Fibroblast of villous mesenchyme (primary cell): ENCODE measurements around the gene VSNL1. TPM values are rescaled to one million over a fixed set of nuclear protein-coding genes. Genes with fewer than 3 reads are reported as not detected.

Experiments used
- DNase-seq: peaks from one replicate; pipeline ENCODE4 v3.0.0-alpha.2; 2010; ENCODE audit warnings: low read depth
- H3K4me3 ChIP-seq: 2 replicates; pipeline ENCODE4 v1.5.1; 2011; ENCODE audit warnings: low read depth, mild to moderate bottlenecking, low read length
- total RNA-seq: library from RNA; depleted of rRNA; stranded (reverse); fragments of >200 nt; gene quantifications from 2 replicates; pipeline ENCODE4 v1.2.3, GENCODE V29; 2012
- TF ChIP-seq, protein P1 (sequence below): IDR thresholded peaks from 2 replicates; pipeline ENCODE4 v1.5.1; 2012; ENCODE audit warnings: low read depth, mild to moderate bottlenecking, low read length; ENCODE audit not compliant: insufficient read depth

VSNL1 gene
- total RNA-seq, result 0.32 and 0.86 TPM in 2 replicates

DNA sequence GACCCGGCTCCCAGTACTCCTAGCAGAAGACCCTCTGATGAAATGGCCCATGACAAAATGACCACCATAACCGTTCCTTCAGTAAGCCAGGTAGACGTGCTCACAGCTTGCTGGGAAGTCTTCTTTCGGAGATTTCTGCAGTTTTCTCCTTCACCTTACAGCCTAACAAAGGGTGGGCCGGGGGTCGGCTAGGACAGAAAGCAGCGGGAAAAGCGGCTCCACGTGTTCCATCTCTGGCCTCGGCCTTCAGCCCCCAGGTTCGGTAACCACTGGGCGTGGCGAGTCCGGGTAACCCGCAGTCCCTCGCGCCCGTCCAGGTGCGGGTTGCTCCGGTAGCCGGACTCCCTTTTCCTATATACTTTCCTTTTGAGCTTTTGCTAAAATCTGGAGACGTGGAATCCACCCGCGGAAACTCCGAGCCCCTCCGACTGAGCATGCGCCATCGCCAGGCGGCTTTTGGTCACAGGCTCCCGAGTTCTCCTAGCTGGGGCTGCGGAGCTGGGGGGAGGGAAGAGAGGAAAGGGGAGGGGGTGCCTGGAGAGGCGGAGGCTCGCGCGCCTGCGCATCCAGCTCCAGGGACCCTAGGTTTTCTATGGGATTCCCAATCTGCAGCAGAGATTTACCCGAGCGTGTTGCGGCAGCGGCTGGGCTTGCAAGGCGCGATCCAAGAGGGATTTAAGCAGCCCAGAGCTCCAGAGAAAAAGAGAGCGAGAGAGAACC lies at the start of gene VSNL1:
VSNL1 (plus strand) TSS at position 604 of the 720 bp plus-strand sequence. CDS start 51,379 bp downstream, outside the sequence.
- TF ChIP-seq, protein P1, sequence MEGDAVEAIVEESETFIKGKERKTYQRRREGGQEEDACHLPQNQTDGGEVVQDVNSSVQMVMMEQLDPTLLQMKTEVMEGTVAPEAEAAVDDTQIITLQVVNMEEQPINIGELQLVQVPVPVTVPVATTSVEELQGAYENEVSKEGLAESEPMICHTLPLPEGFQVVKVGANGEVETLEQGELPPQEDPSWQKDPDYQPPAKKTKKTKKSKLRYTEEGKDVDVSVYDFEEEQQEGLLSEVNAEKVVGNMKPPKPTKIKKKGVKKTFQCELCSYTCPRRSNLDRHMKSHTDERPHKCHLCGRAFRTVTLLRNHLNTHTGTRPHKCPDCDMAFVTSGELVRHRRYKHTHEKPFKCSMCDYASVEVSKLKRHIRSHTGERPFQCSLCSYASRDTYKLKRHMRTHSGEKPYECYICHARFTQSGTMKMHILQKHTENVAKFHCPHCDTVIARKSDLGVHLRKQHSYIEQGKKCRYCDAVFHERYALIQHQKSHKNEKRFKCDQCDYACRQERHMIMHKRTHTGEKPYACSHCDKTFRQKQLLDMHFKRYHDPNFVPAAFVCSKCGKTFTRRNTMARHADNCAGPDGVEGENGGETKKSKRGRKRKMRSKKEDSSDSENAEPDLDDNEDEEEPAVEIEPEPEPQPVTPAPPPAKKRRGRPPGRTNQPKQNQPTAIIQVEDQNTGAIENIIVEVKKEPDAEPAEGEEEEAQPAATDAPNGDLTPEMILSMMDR, result no peak
- peak; percentile 79 for DNase-seq
- H3K4me3 ChIP-seq, result peak within 1 kb of the TSS; percentile 60

DNA sequence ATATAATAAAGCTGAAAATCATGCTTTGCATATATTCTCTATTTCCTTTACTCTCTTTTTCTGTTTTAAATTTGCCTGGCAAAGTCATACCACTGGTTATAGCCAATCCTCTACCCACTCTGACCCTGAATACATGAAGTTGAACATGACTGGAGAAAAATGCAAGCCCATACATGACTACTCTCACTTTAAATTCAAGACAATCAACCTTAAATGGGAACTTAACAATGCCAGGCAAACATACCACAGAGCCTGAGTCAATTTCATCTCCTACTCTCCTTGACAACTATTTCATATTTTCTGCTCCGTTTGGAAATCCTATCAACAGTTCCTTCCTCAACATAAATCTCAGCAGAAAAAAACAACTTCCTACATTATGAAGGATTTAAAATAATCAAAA lies 44.9 kb upstream of the VSNL1 start:
- no peak overlapping the region for H3K4me3 ChIP-seq
- TF ChIP-seq, protein P1, result no peak
- DNase-seq, result no peak

DNA sequence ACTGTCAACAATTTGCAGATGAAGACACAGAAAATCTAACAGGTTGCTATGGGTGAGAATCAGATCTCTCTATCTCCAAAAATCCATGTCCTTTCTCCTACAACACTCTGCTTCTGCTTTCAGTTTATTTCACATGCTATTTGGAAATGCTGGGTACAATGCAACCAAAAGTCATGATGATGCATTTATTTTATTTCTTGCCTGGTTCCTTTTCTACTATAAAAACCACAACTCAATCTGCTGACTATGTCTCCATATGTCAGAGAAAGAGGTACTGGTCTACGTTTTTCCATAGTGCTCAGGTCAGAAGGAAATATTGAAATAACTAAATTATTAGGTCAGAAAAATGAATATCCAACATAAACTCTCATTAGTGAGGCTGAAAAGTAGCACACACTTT lies 42.8 kb upstream of the VSNL1 start:
- DNase-seq, result no peak
- TF ChIP-seq, protein P1, result no peak
- no peak overlapping the region for H3K4me3 ChIP-seq

DNA sequence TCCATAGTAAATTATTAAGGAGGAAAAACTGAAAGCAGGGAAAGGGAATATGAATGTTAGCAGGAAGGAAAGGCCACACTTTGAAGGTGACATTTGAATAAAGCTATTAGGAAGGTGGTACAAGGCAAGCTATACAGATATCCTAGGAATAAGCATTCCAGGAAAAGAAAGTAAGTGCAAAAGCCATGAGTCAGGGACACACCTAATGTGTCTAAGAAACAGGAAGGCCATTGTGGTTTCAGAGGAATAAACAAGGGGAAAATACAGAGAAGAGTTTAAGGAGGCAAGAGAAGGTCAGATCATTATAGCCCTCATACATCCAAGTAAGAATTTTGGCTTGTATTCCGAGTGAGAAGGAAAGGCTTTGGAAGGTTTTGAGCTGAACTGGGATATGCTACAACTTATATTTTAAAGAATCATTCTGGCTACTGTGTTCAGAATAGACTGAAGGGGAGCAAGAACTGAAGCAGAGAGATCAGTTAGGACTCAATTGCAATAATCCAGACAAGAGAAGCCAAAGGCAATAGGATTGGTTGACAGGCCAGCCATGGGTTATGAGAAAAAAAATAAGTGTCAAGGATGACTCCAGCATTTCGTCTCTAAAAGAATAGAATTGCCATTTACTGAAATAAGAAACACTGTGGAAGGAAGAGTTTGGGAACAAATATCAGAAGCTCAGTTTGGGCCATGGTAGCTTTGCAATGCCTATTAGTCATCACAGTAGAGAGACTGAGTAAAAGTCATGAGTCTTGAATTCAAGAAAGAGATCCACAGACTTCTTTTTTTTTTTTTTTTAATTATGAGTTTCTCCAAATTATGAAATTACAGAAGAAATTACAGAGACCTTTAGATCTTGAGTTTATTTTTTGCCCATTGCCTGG lies 33.5 kb upstream of the VSNL1 start:
- TF ChIP-seq, protein P1, result no peak
- H3K4me3 ChIP-seq, result no peak overlapping the region
- peak; percentile 11 for DNase-seq

DNA sequence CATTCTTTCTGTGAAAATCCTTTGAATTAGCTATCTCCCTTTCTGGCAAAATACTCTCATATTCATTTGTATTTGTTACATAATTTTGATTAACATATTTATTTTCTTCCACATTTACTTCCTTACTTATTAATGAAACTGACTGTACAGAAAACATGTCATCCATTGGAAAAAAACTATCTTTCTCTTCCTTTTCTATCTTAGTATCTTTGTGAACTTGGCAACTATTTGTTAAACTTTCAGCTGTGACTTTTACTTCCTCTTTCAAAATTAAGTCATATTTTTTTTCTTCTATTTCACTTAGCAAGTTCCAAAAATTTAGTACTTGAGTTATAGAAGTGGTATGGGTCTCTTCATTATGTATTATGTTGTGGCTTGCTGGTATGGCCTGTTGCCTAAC lies 24.8 kb upstream of the VSNL1 start:
- TF ChIP-seq, protein P1, result no peak
- no peak for DNase-seq
- no peak overlapping the region for H3K4me3 ChIP-seq

DNA sequence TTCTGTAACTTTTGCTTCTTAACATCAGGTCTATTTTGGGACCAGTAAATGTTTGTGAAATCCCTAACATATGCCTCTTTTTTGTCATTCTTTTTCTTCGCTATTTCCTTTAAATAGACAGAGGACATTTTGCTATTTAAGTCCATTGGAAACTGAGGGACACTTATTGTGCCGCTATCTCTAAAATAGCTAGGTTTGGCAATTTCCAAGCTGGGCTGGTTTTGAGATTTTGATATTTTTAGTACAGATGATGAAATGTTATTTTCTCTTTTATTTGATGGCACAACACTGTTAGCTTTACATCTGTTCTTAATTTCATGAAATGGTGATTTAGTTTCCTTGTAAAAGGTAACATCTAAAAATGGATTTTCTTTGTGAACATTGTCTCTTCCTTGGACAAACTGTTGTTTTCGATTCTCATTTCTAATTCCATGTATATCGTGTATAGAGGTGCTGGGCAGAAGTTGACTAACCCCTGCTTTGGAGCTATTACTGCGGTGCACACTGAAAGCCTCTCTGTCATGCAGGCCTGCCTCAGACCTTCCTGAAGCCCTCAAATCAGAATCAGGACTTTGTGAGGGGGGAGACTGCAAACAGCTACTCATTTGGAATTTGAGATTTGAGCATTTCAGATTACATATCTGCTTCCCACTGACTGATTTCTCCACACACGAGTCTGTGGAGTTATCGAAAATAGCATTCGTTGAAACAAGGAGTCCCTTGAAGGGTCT lies 22.9 kb upstream of the VSNL1 start:
- TF ChIP-seq, protein P1, result no peak
- peak overlapping the region; percentile 64 for H3K4me3 ChIP-seq
- no peak for DNase-seq
